Keratinocyte (primary cell): ENCODE data around the gene THSD7B. TPM values are rescaled to one million over a fixed set of nuclear protein-coding genes. Genes with fewer than 3 reads are reported as not detected.

Experiments
- DNase-seq: peaks from one replicate; pipeline ENCODE4 v3.0.0-alpha.2; 2011; ENCODE audit warnings: low read depth, missing footprints, low spot score
- FAIRE-seq: peaks from 2 replicates; lab custom pipeline; 2011; peaks lifted over from hg19 to GRCh38; lab: Jason Lieb, UNC
- H2AFZ ChIP-seq: 2 replicates; pipeline ENCODE4 v1.6.0; 2012; ENCODE audit warnings: low read length, control low read depth, inconsistent platforms; ENCODE audit not compliant: control insufficient read depth
- H3K27ac ChIP-seq: 2 replicates; pipeline ENCODE4 v1.5.1; 2011; ENCODE audit warnings: low read length; ENCODE audit not compliant: control insufficient read depth, insufficient read depth
- H3K27me3 ChIP-seq: 3 replicates; pipeline ENCODE4 v1.6.0; 2011; ENCODE audit warnings: low read length; ENCODE audit not compliant: control insufficient read depth, insufficient read depth; ENCODE audit errors: extremely low read depth
- H3K36me3 ChIP-seq, 2 experiments: 2 replicates in 1 of 2; 3 replicates in 1 of 2; pipeline ENCODE4 v1.5.1; 2011; ENCODE audit warnings: low read length in 2 of 2, mild to moderate bottlenecking in 1 of 2; ENCODE audit not compliant: control insufficient read depth in 2 of 2, insufficient read depth in 2 of 2; ENCODE audit errors: extremely low read depth in 1 of 2
- H3K4me1 ChIP-seq: 3 replicates; pipeline ENCODE4 v1.5.1; 2011; ENCODE audit warnings: low read length; ENCODE audit not compliant: control insufficient read depth, insufficient read depth; ENCODE audit errors: extremely low read depth
- H3K4me2 ChIP-seq: 3 replicates; pipeline ENCODE4 v1.6.0; 2011; ENCODE audit warnings: low read depth, low read length; ENCODE audit not compliant: control insufficient read depth, insufficient read depth; ENCODE audit errors: extremely low read depth
- H3K4me3 ChIP-seq, 3 experiments: fragments of 200-600 bp in 1 of 3; sonication (generic) in 1 of 3; 2 replicates in 2 of 3; 3 replicates in 1 of 3; pipeline ENCODE4 v1.5.1; 2011 to 2016; ENCODE audit warnings: low read length in 3 of 3, mild to moderate bottlenecking in 3 of 3, control low read depth in 2 of 3, inconsistent platforms in 1 of 3, low read depth in 1 of 3, mixed read lengths in 1 of 3, mixed run types in 1 of 3, moderate library complexity in 1 of 3; ENCODE audit not compliant: control insufficient read depth in 2 of 3, insufficient read depth in 2 of 3; ENCODE audit errors: extremely low read depth in 1 of 3
- H3K79me2 ChIP-seq: 2 replicates; pipeline ENCODE4 v1.6.0; 2012; ENCODE audit warnings: low read length; ENCODE audit not compliant: control insufficient read depth, insufficient read depth
- H3K9ac ChIP-seq: 3 replicates; pipeline ENCODE4 v1.6.0; 2011; ENCODE audit warnings: low read length; ENCODE audit not compliant: control insufficient read depth, insufficient read depth; ENCODE audit errors: extremely low read depth
- H3K9me1 ChIP-seq: 3 replicates; pipeline ENCODE4 v1.6.0; 2011; ENCODE audit warnings: low read length; ENCODE audit not compliant: control insufficient read depth, insufficient read depth; ENCODE audit errors: extremely low read depth
- H3K9me3 ChIP-seq: 2 replicates; pipeline ENCODE4 v1.5.1; 2012; ENCODE audit warnings: low read depth, low read length; ENCODE audit not compliant: control insufficient read depth
- H4K20me1 ChIP-seq: 3 replicates; pipeline ENCODE4 v1.6.0; 2011; ENCODE audit warnings: low read length; ENCODE audit not compliant: control insufficient read depth, insufficient read depth; ENCODE audit errors: extremely low read depth
- CTCF ChIP-seq, 3 experiments: IDR thresholded peaks in 1 of 3; conservative IDR thresholded peaks in 1 of 3; optimal IDR thresholded peaks in 1 of 3; 2 replicates in 2 of 3; 3 replicates in 1 of 3; pipeline versions ENCODE3 to v1.5.1; 2011; ENCODE audit warnings: low read length in 3 of 3, mild to moderate bottlenecking in 3 of 3, moderate library complexity in 2 of 3, control low read depth in 1 of 3, inconsistent platforms in 1 of 3; ENCODE audit not compliant: insufficient read depth in 2 of 3; ENCODE audit errors: extremely low read depth in 1 of 3
- EZH2 ChIP-seq: IDR thresholded peaks from one replicate; pipeline ENCODE4 v1.6.1; 2012; ENCODE audit warnings: inconsistent platforms, mild to moderate bottlenecking, low read length, moderate library complexity
- dilution Hi-C: fragments of 300-500 bp; cut with MboI; formaldehyde crosslinking; loops from one replicate; pipeline ENCODE4 v1.7.0; 2020; ENCODE audit warnings: low sequenced_read_pairs; ENCODE audit not compliant: extremely low pct_ligation_motif_present
- polyA plus RNA-seq, 5 experiments: library from polyadenylated mRNA; depleted of rRNA in 3 of 5; stranded (reverse) in 3 of 5; stranded (forward) in 1 of 5; unstranded in 1 of 5; fragments of >200 nt; gene quantifications; 1 replicate in 1 of 5; 2 replicates in 3 of 5; 3 replicates in 1 of 5; pipeline versions ENCODE4 v1.2.1 to v1.2.3, GENCODE V29; 2011 to 2012; ENCODE audit warnings: missing spikeins in 2 of 5, low read depth in 1 of 5, low replicate concordance in 1 of 5

Gene THSD7B
- polyA plus RNA-seq, 1 donor (not counting 4 experiments of a cell fraction or from before 2014, with no cell fraction given): 0.04 TPM

- dilution Hi-C loops: no loop called here
- FAIRE-seq (no peak), DNase-seq (no peak)
Observed at GRCh38 chr2:137172162-137172561, 406.8 kb downstream of the THSD7B start.

DNA sequence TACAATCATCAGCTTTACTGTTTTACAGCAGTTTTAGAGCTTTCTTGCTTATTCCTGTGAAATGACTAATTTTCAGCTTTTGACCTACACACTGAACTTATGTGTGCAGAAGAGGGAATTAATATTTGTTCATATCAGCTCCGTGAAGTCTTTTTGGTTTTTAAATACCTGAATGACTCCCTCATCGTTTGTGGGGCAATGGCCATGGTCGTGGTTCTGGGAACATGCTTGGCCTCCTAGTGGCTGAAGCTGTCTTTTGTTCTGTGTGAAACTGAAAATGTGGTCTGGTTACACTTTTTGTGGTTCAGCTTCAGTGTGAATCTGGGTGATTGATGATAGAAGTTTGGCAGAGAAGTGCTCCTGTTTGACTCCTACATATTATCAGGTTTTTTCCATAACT lies 408.1 kb downstream of the THSD7B start:
- Histone ChIP-seq H3K9ac (no peak overlapping the region), H4K20me1 (no peaks in the 10 kb centered on the region), H3K4me3 (no peak overlapping the region), H3K36me3 (no peaks in the 10 kb centered on the region), H3K79me2 (no peaks in the 10 kb centered on the region), H3K27me3 (no peaks in the 10 kb centered on the region), H3K27ac (no peak overlapping the region), H3K4me2 (no peak overlapping the region), H3K9me1 (peaks cover 2% of the 10 kb centered on the region), H3K4me1 (peaks cover 17% of the 10 kb centered on the region), H3K9me3 (no peaks in the 10 kb centered on the region), H2AFZ (no peak overlapping the region)
- no peak for DNase-seq
- FAIRE-seq: peak; percentile 77
- dilution Hi-C loops: no loop called here
- TF ChIP-seq EZH2: no peak
- peak; percentile 52 to 65 (median 57) for TF ChIP-seq CTCF (optimal IDR thresholded peaks at IDR 0.05 in 1 of 3, IDR thresholded peaks at IDR 0.05 in 1 of 3, conservative IDR thresholded peaks at IDR 0.05 in 1 of 3; ENCODE audit: extremely low read depth in 1 of 3, insufficient read depth in 2 of 3, low read length in 3 of 3)

More at GRCh38 chr2:137172162-137172561, 406.8 kb downstream of the THSD7B start:
- no peaks in the 10 kb centered on the region for H4K20me1 ChIP-seq
- no peak for TF ChIP-seq CTCF (optimal IDR thresholded peaks at IDR 0.05 in 1 of 3, IDR thresholded peaks at IDR 0.05 in 1 of 3, conservative IDR thresholded peaks at IDR 0.05 in 1 of 3; ENCODE audit: extremely low read depth in 1 of 3, insufficient read depth in 2 of 3, low read length in 3 of 3)
- no peak for TF ChIP-seq EZH2
- peaks cover 21% of the 10 kb centered on the region for H3K4me1 ChIP-seq
- H3K9me1 ChIP-seq: peaks cover 2% of the 10 kb centered on the region
- H3K9me3 ChIP-seq: no peaks in the 10 kb centered on the region
- no peaks in the 10 kb centered on the region for H3K36me3 ChIP-seq
- no peak overlapping the region for H3K9ac ChIP-seq
- no peaks in the 10 kb centered on the region for H3K79me2 ChIP-seq
- no peak overlapping the region for H3K4me3 ChIP-seq
- H2AFZ ChIP-seq: peak overlapping the region; percentile 41
- H3K27ac ChIP-seq: no peak overlapping the region
- no peaks in the 10 kb centered on the region for H3K27me3 ChIP-seq
- H3K4me2 ChIP-seq: no peak overlapping the region
